Brain pericyte (primary cell): ENCODE measurements around the gene AMIGO3.
"Not testable (repeated sequence)": the region's sequence is repeated elsewhere in the genome, so short reads cannot be mapped to it uniquely, and the experiment has no call there.

Source experiments
- DNase-seq: peaks from one replicate; pipeline ENCODE4 v3.0.0-alpha.2; 2012; ENCODE audit warnings: low read depth, low spot score

Gene AMIGO3, protein sequence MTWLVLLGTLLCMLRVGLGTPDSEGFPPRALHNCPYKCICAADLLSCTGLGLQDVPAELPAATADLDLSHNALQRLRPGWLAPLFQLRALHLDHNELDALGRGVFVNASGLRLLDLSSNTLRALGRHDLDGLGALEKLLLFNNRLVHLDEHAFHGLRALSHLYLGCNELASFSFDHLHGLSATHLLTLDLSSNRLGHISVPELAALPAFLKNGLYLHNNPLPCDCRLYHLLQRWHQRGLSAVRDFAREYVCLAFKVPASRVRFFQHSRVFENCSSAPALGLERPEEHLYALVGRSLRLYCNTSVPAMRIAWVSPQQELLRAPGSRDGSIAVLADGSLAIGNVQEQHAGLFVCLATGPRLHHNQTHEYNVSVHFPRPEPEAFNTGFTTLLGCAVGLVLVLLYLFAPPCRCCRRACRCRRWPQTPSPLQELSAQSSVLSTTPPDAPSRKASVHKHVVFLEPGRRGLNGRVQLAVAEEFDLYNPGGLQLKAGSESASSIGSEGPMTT

DNA sequence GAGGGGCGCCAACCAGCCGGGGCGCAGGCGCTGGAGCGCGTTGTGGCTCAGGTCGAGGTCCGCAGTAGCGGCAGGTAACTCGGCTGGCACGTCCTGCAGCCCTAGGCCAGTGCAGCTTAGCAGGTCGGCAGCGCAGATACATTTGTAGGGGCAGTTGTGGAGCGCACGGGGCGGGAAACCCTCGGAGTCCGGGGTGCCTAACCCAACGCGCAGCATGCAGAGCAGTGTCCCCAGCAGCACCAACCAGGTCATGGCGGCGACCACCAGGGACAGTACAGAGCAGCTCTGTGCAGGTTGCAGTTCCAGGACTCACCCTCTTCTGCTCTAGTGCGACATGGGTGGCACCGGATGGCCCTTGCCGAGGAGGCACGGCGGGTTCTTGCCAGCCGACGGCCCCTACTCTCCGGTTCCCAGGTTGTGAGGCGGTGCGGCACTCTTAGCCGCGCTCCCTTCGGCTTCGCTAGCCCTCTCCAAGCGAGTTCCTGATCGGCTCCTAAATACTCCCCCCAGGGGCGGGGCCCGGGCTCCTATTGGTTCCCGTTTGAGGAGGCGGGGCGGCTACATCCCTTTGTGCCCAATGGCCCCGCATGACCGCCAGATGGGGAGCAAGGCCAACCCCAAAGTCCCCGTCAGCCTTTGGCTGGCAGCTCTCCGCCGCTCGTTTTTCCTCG, at the start of gene AMIGO3:
TSS of gene AMIGO3 (minus strand) at position 471 of the 671 bp plus-strand sequence. CDS start at position 252, 219 bp downstream.
- DNase-seq, result peak; percentile 51

DNA sequence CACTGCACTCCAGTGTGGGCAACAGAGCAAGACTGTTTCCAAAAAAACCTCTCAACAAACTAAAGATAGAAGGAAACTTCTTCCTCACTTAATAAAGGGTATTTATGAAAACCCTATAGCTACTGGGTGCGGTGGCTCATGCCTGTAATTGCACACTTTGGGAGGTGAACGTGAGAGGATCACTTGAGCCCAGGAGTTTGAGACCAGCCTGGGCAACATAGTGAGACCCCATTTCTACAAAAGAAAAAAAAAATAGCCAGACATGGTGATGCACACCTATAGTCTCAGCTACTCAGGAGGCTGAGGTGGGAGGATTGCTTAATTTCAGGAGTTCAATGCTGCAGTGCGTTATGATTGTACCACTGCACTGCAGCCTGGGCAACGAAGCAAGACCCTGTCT, 44.5 kb upstream of the AMIGO3 start:
- DNase-seq, result no peak

DNA sequence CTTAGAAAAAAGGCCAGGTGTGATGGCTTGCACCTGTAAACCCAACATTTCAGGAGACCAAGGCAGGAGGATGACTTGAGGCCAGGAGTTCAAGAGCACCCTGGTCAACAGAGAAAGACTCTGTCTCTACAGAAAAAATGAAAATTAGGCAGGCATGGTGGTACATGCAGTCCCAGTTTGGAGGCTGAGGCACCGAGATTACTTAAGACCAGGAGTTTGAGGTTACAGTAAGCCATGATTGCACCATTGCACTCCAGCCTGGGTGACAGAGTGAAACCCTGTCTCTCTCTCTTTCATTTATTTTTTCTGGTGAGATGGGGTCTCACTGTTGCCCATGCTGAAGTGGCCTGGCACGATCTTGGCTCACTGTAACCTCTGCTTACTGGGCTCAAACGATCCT, 42.2 kb upstream of the AMIGO3 start:
- no peak for DNase-seq

DNA sequence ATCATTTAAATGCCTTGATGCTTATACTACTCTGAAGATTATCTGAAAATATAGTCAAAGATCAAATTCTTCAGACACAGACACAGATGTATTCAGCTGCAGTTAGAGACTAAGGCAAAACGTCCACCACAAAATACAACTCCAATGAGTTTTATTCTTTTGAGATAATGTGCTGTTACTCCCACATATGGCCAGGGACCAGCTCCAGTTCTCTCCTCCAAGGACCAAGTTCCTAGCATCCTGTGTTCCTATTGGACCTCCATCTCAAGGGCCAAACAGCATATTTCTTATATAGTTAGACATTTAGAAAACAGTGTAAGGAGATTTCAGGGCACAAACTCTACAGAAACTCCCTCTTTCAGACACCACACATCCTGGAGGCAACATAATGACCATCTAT, 39.7 kb upstream of the AMIGO3 start:
- no peak for DNase-seq

DNA sequence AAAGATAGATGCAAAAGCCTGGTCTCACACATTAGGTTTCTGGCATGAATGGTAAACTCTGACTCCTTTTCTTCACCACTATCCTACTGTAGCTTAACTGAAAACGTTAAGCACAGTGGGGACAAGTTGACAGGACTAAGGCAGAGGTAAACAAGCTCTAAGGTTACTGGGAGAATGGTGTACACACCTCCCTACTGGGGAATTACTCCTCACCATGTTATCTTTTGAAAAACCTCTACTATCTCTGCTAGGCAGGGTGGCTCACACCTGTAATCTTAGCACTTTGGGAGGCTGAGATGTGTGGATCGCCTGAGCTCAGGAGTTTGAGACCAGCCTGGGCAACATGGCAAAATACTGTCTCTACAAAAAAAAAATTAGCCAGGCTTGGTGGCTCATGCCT, 37.7 kb upstream of the AMIGO3 start:
- no peak for DNase-seq

DNA sequence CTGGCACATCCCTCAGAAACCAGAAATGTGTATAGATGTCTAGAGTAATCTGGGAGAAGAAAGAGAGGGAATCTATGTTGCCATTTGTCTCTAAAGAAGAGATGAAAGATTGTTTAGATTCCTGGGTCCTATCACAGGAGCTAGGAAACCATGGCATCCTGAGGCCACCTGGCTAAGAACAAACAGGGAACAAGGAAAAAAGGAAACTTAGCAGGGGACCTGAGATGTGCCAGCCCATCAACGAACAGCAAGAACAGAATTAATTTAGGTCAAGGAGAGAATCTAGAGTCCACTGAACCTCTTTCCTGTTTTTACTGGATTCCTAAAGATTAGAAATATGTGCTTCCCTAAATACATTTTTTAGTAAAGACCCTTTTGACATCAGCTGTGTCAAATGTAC, 36.6 kb upstream of the AMIGO3 start:
- no peak for DNase-seq

DNA sequence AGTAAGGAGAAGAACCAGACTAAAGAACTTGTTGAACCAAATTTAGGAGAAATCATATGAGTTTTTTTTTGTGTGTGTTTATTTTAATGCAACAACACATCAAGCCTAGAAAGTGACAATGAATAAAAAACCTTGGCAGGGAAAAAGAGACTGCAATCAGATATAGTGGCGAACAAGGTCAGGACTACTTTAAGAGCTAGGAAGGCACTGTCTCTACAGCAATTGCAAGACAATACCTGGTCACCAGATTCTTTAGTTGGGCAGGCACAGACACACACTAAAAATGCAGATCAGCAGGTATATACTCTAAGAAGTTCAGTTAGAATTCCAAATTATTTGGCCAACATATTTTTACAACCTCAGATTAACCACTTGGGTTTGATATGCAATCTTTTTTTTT, 35.1 kb upstream of the AMIGO3 start:
- DNase-seq, result no peak

DNA sequence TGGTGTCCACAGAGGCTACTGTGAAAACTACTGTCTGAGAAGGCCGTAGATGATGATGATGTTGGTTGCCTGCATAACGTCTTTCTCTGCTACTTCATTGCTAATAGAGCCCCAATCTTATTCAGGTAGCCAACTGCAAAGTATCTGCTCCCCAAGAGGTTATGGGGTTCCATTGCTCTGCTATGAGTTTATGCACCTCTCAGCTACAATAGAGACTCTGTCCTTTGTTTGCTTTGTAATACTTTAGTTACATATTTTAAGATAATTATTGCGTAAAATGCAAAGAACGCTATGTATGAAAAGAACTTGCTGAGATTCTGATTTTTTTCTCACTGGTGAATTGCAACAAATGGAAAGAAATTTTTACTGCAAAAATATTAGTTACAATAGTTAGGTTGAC, 32.0 kb upstream of the AMIGO3 start:
- no peak for DNase-seq

DNA sequence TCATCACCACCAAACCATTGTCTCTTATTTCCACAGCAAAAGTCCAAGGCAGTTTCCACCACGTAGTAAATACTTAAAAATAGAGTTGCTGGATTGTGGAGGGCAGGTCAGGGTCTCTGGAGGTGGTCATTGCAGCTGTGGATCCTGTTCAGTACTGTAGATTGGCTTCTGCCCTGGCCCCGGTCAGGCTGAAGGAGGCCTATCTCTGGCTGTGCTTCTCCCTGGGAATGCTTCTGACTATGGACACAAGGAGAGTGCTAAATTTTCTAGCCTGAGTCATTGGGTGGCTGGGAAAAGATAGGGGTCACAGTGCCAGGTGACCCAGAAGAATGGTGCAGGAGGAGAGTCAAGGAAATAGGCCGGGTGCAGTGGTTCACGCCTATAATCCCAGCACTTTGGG, 30.6 kb upstream of the AMIGO3 start:
- DNase-seq, result no peak

DNA sequence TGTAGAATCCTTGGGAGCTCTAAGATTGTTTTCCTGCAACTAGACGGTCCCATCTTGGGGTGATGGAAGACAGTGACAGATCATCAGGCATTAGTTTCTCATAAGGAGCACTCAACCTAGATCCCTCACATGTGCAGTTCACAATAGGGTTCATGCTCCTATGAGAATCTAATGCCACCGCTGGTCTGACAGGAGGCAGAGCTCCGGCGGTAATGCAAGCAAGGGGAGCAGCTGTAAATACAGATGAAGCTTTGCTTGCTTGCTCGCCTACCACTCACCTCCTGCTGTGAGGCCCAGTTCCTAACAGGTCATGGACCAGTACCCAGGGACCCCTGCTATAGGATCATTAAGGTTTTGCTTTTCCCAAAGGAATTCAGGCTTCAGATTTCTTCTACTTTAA, 29.4 kb upstream of the AMIGO3 start:
- DNase-seq, result not testable (repeated sequence)

DNA sequence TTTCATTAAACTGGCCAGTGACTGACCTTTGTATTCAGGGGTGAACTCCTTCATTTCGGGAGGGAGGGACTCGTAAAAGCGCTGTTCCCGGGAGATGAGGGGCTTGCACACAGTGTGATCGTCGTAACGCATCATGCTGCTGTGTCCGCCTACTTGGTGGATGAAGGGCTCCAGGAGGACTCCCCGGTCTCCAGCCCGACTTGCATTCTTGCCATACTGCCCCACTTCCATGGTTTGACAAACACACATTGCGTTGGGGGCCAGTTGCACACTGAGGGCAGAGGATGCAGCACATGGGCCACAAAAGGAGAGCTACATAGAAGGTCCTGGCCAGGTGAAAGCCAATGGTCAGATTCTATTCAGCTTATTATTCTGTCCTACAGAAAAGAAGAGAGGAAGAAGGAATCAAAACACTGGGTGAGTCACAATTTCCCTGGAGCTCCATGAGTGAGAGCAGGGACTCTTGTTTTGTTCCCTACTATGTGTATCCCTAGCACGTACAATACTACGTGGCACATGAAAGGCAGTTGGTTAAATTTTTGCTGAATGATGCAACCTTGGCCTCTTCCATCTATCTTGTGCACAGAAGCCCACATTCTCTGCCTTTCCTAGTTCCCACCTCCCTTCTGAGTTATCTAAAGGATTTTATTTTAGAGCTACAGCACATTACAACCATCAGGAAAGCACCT, 28.5 kb upstream of the AMIGO3 start:
- DNase-seq, result no peak

DNA sequence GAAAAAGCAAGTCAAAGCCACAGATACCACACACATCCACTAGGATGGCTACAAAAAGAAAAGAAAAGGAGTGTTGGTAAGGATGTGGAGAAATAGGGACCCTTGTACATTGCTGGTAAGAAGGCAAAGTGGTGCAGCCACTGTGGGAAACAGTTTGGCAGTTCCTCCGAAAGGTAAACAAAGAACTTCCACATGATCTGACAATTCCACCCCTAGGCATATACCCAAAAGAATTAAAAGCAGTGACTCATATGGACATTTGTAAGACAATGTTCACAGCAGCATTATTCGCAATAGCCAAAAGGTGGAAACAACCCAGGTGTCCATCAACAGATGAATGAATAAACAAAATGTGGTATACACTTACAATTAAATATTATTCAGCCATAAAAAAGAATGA, 26.5 kb upstream of the AMIGO3 start:
- no peak for DNase-seq

DNA sequence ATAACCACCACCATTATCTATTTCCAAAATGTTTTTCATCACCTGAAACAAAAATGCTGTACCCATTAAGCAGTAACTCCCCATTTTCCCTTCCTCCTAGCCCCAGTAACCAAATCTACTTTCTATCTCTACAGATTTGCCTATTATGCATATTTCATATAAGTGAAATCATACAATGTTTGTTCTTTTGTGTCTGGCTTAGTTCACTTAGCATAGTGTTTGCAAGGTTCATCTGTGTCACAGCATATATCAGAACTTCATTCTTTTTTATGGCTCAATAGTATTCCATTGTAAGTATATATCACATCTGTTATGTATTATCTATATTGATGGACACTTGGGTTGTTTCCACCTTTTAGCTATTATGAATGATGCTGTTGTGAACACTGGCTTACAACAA, 20.9 kb upstream of the AMIGO3 start:
- no peak for DNase-seq

DNA sequence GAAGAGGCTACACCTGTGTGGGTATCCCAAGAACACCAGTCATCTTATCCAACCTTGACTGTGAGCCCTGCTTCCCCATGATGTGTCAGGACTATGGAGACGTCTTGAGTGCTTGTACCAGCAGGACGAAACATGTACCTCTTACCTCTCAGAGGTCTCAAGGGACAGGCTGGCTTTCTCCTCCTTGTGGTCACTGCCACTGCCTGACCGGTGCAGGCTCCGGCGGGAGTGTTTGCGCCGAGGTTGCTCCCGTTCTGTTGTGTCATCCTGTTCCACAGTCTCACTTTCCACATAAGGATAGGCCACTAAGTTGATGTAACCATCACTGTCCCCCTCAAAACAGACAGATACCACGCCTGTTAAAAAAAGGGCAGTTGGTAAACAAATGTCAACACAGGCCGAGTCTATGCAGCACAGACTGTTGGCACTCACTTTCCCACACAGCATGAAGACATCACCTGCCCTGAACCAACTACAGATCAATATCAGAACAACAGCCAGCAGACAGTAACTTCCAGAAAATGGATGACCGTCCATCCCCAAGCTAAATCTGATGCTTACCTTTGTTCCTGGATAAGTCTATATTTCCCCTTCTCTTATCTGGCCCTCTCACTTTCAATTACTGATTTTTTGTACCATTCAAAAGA, 18.7 kb upstream of the AMIGO3 start:
- no peak for DNase-seq

DNA sequence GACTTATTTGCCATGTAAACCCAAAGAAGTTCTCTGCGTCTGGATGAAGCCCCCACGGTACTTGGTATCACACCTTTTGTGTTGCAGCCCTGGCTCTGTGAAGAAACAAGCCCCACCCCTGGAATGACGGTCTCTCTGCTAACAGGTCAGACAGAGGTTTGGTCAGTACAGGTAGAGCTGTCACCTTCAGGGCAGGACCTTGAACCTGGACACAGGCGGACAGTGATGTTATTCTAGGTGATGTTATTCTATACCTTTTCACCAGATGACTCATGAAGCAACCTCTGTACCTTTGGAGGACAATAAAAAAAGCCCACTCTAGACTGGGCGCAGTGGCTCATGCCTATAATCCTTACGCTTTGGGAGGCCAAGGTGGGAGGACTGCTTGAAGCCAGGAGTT, 15.3 kb upstream of the AMIGO3 start:
- DNase-seq, result no peak

DNA sequence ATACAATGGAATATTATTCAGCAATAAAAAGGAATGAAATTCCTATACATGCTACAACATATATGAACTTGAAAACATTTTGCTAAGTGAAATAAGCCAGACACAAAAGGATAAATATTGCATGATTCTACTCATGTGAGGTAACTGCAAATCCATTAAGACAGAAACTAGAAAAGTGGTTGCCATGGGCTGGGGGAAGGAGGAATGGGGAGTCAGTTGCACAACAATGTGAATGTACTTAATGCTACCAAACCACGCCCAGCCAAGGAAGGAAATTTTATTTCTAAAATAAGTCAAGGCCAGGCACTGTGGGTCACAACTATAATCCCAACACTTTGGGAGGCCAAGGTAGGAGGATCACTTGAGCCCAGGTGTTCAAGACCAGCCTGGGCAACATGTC, 14.1 kb upstream of the AMIGO3 start:
- DNase-seq, result no peak

DNA sequence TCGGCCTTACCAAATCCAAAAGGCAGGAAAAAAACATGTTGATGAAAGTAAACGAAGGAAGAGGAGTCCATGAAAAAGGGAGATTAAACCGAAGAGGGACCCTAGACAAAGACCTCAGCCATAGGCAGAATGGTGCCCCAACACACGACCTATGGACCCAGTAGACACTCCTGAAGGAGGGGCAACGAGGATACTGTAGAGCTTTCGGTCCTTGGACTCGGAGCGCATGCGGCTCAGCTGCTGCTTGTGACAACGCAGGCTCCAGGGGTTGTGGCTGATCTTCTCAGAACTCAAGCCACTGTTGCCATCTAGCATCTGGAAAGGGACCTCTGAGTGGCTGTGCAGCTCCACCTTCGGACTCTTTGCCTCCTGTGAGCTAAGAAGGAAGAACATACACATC, 13.1 kb upstream of the AMIGO3 start:
- no peak for DNase-seq

DNA sequence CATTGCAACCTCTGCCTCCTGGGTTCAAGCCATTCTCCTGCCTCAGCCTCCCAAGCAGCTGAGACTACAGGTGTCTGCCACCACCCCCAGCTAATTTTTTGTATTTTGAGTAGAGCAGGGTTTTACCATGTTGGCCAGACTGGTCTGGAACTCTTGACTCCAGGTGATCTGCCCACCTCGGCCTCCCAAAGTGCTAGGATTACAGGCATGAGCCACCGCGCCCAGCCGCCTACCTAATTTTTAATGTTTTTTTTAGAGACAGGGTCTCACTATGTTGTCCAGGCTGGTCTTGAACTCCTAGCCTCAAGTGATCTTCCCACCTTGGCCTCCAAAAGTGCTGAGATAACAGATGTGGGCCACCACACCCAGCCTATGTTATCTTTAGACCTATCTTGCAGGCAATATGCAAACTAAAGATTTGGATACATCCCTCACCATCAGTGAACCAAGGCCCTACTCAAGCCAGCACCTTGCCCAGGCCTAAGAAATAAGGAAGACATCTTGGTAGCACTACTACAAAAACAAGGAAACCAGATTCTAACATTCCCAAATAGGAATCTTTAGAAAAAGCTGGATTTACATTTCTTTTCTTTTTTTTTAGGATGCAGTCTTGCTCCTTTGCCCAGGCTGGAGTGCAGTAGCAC, 10.6 kb upstream of the AMIGO3 start:
- DNase-seq, result no peak

DNA sequence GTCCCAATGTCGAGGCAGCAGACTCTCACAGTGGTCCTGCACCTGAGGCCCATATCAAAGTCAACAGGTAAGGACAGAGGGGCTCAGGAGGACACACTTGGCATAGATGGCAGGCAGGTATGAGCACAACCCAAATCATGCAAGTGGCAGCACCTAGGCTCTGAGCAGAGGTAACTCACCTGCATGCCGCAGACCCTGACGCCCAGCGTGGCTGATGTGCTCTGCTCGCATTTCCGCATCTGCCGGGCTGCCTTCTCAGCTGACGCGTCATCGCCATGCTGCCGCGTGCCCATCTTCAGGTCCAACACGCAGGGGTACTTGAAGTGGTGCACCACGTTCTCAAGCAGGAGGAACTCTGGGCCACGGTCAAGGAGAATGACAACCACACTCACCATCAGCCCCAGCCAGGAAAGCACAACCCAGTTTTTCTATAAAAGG, 8.5 kb upstream of the AMIGO3 start:
- no peak for DNase-seq

DNA sequence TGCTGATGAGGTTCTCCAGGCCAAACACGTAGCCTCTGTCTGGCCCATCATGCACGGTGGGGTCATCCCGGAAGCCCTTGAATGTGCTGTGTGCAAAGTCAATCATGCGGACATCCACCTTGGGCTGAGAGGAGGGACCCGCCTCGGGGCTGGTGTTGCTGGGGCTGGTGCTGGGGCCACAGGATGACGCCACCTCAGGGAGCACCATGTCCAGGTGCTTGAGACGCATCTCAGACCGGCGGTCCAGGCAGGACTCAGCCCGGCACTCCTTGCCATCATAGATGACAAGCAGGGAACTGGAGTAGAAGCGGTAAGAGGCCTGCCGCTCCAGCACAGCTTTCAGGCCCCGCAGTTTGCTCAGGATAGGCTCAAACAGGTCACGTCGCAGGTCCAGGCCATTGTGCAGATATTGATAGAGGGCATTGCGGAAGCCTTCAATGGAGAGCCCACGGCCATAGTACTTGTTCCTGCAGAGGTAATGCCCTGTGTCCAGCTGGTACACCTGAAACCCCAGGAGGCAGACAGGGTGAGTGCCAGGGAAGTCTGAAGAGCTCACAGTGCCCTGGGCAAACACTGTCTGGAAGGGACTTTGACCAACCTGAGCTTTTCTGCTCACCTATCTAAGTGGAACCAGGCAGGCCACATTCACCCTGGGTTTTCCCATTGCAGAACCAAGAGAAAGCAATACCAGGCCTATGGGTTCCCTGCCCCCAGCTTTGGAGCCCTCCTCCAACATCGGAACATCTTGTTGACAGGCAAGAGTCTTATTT, 7.9 kb upstream of the AMIGO3 start:
- DNase-seq, result no peak
